Hippocampal formation (tissue), 2 donors: Measurements from ENCODE around the gene TMPRSS9.

Experiments used
- DNase-seq, 2 donors: peaks; one replicate each; lab custom pipeline; 2025; lab: John Stamatoyannopoulos, UW

TMPRSS9 gene

GRCh38 chr19:2423071-2423914 lies 63.2 kb downstream of the TMPRSS9 start:
- DNase-seq, result no peak

DNA sequence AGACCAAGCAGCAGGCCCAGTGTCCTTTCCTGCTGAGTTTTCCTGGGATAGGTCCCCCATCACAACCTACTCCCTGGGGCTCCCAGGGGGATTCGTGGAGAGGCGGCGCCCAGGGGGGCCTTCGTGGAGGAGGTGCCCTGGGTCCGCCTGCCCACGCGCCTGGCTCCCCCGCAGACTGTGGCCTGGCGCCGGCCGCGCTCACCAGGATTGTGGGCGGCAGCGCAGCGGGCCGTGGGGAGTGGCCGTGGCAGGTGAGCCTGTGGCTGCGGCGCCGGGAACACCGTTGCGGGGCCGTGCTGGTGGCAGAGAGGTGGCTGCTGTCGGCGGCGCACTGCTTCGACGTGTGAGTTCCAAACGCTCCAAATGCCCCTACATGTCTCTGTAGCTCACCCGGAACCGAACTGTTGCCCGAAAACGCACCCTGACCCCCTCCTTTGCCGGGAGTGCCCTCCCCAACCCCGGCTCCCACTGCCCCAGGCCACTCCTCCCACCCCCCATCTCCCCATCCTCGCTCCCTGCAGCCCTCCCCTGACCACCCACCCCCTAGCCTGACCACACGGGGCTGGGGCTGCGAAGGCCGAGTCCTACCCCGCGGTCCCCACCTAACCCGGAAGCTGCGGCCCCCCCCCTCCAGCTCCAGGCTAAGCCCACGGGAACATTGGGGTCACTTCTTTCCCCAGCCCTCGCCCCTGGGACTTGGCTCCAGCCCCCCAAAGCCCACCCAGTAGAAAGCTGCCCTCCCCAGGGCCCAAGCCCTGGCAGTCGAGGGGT lies 64.0 kb downstream of the TMPRSS9 start:
- DNase-seq, result no peak

DNA sequence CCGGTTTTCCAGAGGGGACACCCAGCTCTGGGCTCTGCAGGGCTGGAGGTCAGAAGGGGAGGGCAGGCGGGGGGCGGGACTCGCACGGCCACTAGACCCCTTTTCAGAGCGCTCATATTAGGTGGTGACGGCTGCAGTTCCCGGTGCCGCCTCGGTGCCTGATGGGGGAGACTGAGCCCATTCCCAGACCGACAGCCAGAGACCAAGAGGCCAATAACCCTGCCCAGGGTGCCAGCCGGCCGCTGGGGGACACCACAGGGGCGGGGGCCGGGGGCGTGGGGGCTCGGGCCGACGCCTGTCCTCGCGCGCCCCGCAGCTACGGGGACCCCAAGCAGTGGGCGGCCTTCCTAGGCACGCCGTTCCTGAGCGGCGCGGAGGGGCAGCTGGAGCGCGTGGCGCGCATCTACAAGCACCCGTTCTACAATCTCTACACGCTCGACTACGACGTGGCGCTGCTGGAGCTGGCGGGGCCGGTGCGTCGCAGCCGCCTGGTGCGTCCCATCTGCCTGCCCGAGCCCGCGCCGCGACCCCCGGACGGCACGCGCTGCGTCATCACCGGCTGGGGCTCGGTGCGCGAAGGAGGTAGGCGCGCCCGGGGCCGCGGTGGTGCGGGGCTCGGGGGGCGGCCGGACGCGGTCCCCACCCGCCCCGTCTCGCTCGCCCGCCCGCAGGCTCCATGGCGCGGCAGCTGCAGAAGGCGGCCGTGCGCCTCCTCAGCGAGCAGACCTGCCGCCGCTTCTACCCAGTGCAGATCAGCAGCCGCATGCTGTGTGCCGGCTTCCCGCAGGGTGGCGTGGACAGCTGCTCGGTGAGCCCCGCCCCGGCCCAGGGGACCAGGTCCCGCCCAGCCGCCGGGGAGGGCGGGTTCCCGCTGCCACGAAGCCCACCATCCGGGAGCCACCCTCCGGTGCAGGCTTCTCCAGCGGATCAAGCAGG lies 64.9 kb downstream of the TMPRSS9 start:
- DNase-seq, result no peak

DNA sequence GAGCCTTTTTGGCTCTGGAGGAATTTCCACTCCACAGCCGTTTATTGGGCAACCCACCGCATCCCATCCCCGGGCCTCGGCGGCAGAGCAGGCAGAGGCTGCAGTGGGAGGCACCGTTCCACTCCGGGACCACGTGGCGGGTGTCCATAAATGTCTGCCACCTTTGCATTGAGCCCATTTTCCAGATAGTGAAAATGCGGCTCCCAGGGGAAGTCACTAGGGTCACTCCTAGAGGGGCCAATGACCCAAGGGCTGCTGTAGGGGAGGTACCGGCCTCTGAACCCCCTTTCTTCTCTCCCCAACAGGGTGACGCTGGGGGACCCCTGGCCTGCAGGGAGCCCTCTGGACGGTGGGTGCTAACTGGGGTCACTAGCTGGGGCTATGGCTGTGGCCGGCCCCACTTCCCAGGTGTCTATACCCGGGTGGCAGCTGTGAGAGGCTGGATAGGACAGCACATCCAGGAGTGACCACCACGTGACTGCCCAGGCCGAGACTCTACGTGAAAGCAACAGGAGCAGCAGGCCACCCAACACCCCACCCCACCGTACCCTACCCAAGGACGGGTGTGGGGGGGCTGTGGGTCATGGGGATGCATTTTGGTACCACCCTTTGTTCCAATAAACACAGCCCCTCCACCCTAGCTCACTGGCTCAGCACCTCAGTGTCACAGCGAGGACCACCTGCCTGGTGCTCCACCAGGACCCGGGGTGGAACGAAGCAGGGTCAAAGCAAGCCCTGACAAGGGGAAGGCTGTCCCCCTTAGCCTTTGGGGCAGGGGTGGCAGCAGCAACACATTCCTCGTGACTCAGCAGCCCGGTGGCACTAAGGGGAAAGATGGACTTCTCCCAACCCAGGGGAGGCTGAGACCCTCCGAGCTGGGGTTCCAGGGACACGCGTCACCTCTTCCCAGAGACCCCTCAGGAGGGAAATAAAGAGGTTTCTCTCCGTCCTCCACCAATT lies 65.8 kb downstream of the TMPRSS9 start:
- no peak for DNase-seq

DNA sequence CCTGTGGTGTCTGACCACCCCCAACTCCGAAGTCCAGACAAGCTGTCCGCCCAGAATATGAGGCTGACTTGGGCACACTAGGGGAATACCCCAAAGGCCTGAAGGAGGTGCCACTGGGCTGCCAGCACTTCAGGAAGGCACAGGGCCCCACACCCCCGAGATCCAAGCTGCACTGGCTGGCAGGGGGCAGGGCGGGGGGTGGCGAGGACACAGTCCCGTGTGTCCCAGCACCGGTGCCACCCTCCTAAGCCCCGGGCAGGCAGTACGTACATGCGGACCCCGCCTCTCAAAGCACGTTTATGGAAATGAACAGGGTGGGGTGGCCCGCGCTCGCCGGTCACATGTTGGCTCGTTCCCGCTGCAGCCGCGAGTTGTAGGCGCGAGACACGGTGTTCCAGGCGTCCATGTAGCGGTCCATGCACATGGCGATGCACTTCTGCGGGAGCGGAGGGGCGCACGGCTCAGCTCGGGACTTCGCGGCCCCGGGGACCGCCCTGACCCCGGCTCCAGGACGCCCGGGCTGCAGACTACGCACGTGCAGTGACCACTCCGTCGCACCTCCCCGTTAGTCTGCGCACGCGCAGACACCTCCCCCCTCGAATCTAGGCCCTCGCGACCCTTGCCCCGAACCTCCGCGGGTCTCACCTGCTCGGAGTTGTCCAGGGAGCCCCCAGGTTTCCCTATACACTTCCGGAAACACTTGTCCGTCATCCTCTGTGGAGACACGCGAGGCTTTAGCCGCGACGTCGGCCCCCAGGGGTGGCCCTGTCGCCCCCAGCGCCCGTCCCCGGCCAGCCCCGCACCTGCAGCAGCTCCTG lies 66.8 kb downstream of the TMPRSS9 start:
- no peak for DNase-seq

- peak; percentile 88 to 97 for DNase-seq
Measured at GRCh38 chr19:2427429-2428320, 67.6 kb downstream of the TMPRSS9 start, which contains the start of gene TIMM13. Gene TIMM13, minus strand, starts transcription at chr19:2427586. Its CDS starts 53 bp downstream, at chr19:2427533.

GRCh38 chr19:2428321-2428690 lies 68.2 kb downstream of the TMPRSS9 start:
- peak in 1 of 2 donors; percentile 19 for DNase-seq

DNA sequence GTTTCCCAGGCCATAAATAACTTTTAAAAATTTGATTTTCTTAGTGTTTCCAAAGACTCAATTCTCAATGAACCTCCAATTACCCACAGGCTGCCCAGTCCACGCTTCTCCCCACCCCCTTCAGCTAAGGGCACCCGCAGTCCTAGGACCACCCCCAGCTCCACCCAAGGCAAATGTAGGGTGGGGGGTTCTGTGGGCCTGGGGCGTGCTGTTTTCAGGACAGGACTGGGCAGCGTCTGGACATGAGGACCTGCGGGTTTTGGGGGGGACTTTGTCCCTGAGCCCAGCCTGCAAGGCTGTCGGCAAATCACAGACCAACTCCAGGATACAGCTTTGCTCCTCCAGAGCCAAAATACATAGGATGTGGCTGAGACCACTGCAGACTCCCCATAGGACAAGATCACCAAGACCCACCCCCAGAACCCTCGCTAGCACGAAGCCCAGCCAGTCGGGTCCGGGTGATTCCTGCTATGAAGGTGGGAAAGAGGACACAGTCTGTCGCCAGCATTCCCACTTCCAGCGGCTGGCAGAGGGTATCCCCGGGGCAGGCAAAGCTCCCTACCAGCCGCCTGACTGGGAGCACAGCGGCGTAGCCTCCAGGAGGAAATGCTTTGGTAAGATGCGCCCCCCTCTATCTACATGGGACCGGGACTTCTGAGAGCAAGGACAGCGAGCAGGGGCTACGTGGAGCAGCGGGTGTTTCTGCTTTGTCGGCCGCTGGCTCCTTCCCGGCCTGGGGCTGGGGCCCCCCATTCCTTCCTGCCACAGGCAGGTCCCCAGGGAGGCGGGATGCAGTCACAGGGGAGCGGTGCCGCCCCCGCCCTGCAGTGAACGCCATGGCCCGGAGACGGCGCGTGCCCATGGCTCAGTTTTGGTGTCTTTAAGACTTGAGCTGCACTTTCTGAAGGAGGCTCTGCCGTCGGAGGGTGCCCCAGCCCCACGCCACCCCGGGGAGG lies 69.0 kb downstream of the TMPRSS9 start:
- no peak for DNase-seq

GRCh38 chr19:2429917-2430535 lies 70.0 kb downstream of the TMPRSS9 start:
- DNase-seq, result no peak

GRCh38 chr19:2431318-2432055 lies 71.4 kb downstream of the TMPRSS9 start:
- DNase-seq, result no peak

- no peak for DNase-seq
Measured at GRCh38 chr19:2432131-2432848, 72.2 kb downstream of the TMPRSS9 start.

DNA sequence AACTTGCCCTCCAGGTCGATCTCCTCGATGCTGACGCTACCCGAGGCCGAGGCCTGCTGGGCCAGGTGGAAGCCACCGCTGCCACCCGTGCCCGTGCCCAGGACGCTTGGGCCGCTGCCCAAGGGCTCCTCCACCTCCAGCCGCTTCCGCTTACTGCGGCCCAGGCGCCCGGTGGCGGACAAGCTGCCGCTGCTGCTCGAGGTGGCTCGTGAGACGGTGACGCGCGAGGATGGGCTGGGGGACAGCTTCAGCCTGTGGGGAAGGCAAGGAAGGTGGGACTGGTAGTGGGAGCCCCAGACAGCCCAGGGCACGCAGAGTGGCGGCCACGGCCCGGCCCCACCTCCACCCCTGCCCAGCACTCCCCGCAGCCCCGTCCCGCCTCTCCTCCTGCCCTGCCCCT lies 73.8 kb downstream of the TMPRSS9 start:
- no peak for DNase-seq

DNA sequence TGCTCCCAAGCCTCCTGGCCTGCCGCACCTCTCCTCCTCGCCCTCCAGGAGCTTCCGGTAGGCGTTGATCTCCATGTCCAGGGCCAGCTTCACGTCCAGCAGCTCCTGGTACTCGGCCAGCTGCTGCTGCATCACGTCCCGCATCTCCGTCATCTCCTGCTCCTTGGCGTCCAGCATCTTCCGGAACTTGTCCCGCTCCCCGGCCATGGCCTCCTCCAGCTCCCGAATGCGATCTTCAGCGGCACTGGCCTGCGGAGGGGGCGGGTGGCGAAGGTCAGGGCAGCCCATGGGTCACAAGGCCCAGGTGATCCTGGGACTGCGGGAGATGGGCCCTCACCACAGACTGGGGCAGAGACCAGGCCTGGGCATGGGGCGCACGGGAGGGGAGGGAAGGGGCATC lies 74.2 kb downstream of the TMPRSS9 start:
- DNase-seq, result no peak

DNA sequence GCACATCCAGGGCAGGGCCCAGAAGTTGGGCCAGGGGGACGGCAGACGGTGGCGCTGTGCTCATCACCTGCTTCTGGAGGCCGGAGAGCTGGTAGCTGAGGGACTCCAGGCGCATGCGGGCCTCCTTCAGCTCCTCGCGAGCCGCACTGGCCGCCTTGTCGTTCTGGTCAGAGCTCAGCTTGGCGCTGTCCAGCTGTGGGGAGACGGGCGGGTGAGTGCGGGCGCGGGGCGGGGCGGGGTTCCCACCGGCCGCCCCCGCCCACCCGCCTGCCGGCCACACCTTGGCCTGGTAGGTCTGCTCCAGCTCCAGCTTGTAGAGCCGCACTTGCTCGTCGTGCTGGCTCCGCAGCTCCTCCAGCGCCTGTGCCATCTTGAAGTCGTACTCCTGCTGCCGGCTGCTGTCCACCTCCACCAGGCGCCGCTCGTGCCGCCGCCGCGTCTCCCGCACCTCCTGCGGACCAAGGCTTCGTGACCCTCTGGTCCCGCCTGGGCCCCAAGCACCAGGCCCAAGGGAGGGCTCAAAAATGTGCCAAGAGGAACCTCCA lies 74.7 kb downstream of the TMPRSS9 start:
- DNase-seq, result no peak

- DNase-seq, result no peak
Measured at GRCh38 chr19:2436384-2436783, 76.3 kb downstream of the TMPRSS9 start.

GRCh38 chr19:2436926-2437325 lies 76.9 kb downstream of the TMPRSS9 start:
- no peak for DNase-seq
